Measurements from ENCODE around the gene PITPNM1.
"Not testable (repeated sequence)": the region's sequence is repeated elsewhere in the genome, so short reads cannot be mapped to it uniquely, and the experiment has no call there.

The PITPNM1 gene

DNA sequence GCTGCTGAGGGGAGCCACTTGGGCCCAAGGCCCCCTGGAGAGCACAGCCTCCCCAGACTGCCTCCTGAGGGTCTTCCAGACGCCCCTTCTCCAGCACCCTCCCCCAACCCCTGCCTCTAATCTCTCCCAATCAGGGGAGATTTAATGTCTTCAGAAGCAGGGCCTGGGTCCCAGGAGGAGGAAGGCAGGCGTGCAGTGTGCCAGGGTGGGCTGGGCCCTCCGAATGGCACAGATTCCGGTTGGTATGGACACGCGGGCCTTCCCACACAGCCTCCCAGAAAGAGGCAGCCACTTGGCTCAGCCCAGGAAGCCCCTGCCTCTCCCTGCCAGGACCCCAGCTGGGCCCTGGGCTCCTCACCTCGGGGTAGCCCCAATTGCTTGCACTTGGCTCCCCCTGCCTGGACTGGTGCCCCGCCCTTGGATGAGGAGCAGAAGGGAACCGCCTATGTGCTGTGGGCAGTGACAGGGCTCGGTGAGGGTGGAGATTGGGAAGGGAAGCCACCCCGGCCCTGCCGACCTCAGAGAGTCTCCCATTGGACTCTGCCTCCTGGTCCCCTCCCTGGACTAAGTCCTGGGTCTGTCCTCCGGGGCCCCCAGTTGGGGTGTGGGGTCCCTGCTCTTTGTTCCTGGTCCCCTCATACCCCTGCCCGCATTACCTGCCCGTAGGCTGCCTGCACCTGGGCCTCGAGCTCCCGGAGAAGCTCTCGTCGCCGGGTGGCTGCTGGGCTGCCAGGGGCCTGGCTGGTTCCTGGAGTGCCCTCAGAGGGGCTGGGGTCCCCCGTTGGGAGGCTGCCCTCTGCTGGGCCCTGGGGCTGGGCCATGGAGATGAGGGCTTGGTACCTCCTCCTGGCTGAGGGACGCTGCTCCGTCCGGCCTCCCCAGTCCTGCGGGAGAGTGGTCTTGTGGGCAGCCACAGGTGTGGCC, 18.7 kb upstream of the PITPNM1 start:
- DNase-seq (ENCODE audit: low spot score), result no peak

DNA sequence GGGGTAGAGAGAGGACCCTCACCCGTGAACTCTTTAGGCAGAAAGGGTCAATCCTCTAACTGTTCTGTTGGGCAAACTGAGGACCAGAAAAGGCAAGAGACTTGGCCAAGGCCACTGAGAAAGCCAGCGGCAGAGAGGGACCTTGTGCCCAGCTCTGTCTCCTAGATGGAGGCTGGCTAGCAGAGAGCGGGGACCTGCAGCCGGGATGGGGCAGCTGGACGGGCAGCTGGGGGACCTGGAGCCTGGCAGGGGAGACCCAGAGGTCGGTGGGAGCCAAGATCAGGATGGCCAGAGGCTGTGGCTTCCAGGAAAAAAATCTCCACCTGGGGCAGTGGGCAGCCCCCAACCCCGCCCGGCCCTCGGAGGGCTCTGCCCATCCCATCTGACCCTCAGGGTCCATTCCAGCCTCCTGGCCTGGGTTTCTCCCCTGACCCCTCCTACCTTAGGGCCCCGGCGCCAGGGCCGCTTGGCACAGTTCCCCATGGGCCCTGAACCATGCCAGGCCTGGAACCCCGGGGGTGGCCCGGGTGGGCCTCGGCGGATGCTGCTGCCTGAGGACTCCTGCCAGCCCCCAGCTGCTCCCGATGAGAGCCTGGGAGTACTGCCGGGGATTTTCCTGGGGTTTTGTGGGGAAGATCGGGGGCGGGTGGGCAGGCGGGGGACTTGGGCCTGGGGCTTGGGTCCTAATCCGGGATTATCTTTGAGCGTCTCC, 17.8 kb upstream of the PITPNM1 start, which contains the start of gene CABP2:
CABP2 (minus strand) TSS at position 603 of the 712 bp plus-strand sequence; CDS start at position 483, 120 bp downstream.
- DNase-seq (ENCODE audit: low spot score), result no peak

DNA sequence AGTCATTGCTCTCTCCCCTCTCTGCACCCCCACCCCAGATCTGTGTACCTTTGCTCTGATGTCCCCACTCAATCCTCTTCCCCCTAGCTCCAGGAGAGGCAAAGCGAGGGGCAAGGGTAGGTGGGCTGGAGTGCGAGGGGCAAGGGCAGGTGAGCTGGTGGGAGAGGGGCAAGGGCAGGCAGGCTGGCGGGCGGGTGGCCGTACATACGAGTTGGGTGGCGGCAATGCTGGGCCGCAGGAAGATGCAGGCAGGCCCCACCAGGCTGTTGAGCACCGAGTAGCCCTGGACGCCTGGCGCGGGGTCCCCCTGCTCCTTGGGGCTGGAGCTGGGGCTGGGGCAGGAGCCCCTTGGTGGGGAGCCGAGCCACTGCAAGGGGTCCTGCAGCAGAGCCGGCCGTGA, 17.2 kb upstream of the PITPNM1 start:
- no peak for DNase-seq (ENCODE audit: low spot score)

DNA sequence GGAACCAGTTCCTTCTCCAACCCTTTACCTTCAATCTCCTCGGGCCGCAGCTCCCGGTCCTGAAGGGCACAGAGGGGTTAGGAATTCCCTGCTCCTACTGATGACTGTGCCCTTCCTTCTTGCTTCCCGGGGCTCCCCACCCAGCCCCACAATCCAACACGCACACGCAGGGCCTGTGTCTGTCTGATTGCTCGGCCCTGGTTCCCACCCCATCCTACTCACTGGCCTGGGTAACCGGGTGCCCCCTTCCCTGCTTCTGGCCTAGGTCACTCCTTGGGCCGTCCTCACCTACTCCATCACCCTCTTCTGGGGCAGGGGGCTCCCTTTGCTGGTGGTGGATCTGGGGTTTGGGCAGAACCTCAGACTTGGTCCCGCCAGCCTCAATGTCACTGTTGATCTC, 16.8 kb upstream of the PITPNM1 start:
- no peak for DNase-seq (ENCODE audit: low spot score)

DNA sequence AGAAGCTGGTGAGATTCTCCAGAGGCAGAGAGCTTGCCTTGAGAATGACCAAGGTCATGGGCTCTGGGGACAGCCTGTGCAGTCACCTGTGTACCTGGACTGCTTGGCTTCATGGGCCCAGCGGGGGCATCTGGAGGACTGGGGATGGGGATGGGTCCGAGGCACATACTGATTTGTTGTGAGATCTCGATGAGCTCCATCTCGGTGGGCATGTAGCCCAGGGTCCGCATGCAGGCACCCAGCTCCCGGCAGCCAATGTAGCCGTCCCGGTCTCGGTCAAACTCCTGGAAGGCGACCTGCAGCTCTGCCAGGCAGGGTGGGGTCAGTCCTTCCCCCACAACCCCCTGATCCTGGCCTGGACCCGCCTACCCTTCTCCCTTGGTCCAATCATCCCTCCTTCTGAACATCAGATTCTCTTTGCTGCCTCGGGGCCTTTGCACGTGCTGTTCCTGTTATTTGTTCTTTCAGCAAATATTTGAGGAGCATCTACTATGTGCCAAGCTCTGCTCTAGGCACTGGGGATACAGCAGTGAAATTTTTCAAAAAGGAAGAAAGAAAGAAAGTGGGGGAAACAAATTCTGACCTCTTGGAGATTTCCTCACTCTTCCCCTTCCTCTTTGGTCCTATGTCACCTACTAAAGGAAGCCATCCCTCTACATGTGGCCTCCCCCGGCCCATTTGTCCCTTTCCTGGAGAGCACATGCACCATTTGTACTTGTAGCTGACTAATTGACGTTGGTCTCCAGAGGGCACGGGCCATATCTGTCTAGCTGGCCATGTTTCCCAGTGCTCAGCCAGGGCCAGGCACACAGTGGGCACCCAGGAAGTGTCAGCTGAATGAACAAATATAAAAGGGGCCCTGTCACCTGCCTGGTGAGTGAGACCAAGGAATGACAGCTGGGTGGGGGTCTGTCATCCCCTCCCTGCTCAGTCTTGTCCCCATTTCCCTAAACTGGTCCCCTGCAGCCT, 16.0 kb upstream of the PITPNM1 start:
- DNase-seq (ENCODE audit: low spot score), result no peak

DNA sequence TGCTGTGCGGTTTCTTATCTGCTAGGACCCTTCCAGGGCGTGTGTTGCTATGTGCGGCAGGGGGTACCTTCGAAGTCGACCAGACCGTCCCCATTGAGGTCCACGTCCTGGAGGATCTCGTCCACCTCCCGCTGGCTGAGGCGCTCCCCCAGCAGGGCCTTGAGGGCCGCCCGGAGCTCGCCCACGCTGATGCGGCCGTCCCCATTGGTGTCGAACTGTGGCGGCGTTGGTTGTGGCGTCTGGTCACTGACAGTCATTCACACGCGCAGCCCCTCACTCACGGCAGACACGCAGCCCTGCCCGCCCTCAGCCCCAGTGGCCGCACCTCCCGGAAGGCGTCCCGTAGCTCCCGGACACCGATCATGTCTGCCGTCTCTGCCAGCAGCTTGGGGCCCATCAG, 14.6 kb upstream of the PITPNM1 start:
- DNase-seq (ENCODE audit: low spot score), result no peak

DNA sequence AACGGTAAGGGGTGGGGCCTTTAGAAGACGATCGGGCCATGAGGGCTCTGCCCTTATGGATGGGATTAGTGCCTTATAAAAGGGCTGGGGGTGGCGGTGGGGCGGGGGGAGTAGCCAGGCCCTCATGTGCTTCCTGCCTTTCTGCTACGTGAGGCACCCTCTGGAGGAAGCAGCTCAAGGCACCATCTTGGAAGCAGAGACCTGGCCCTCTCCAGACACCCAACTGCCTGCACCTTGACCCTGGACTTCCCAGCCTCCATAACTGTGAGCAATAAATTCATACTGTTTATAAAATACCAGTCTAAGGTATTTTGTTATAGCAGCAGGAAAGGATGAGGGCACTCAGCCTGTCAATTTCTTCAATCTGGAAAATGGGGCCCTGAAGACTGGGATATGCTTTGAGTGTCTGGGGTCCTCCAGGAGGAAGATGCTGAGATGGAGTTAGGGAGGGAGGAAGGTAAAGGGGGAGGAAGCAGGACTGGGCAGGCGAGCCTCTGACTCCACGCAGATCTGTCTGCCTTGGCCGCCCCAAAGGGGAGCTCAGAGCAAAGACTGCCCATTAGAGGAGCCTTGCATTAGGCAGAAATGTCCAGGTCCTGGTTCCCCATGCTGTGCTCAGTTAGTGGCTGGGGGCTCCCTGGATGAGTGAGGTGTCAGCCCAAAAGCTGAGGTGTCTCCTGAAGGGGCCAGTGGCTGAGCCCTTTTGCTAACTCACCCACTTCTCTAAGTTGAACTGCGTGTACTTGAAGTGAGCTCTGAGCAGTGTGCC, 12.8 kb upstream of the PITPNM1 start:
- DNase-seq (ENCODE audit: low spot score), result no peak

DNA sequence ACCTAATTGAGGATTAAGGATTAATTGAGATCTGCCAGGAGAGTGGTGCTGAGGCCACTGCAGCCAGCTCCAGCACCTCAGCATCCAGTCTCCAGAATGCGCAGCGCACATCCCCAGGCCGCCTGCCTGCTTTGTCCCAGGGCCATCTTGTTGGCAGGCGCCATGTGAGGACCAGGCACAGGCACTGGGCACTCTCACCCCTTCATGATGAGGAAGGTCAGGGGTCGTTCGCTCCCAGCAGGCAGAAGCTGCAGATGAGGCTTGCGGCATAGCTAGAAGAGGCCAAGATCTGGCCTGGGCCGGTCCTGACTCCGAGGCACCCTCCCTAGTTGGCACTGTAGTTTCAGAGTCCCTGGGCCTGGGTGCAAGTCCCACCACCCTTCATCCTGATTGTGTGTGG, 11.6 kb upstream of the PITPNM1 start:
- no peak for DNase-seq (ENCODE audit: low spot score)

DNA sequence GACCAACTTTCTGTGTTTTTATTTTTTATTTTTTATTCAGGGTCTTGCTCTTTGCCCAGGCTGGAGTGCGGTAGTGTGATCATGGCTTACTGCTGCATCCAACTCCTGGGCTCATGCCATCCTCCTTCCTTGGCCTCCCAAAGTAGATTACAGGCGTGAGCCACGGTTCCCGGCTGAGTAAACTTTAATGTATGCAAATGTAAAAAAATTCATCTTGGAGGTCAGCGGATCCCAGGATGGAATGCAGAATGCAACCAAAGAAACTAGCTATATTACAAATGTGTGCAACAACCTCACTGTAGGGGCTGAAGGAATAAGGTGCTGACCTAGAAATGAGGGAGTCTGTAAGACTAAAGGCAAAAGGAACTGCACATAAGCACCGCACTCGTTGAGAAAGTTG, 9.0 kb upstream of the PITPNM1 start:
- no peak for DNase-seq (ENCODE audit: low spot score)

DNA sequence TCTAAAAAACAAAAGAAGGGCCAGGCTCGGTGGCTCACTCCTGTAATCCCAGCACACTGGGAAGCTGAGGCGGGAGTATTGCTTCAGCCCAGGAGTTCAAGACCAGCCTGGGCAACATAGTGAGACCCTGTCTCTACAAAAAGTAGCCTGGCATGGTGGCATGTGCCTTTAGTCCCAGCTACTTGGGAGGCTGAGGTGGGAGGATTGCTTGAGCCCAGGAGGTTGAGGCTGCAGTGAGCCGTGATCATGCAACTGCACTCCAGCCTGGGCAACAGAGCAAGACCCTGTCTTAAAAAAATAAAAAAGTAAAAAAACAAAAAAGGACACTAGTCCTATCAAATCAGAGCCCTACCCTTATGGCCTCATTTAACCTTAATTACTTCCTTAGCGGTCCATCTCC, 6.4 kb upstream of the PITPNM1 start:
- DNase-seq (ENCODE audit: low spot score), result not testable (repeated sequence)

DNA sequence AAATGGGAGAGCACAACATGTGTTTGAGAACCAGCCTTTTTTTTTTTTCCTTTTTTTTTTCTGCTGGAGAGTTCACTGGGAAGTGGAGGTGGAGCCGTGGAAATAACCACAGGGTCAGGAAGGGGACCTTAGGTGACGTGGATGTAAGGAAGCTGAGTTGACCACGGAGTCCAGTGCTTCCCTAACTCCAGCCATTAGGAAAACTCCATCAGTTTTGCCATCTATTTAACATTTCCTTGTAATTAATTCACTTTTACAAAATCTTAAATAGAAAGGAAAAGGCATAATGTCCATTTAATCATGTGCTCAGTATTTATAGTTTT, 4.8 kb upstream of the PITPNM1 start:
- no peak for DNase-seq (ENCODE audit: low spot score)

DNA sequence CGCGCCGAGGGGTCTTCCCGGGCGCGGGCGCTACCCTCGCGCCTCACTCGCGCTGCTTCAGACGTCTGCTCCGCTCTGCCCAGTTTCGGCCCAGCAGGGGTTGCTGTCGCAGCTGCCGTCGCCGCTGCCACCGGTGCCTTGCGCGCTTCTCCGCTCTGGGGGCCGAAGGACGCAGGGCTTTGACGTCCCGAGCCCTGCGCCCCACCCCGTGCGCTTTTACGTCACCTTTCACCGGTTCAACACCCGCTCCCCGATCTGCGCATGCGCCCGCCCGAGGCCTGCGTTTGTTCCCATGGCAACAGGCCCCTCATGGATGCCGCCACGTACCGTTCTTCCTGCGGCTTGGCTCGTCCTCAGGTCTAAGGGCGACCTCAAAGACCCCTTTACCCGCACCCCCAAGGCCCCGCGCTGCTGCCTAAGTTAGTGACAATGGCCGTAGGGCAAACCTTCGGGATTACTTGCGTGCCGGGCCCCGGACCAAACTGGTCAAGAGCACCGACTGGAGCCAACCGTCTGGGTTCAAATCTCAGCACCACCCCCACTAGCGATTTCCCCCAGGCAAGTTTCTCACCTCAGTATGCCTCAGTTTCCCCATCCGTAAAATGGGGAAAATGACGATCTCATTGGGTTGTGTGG, 3.4 kb upstream of the PITPNM1 start:
- peak; percentile 99 for DNase-seq (ENCODE audit: low spot score)

DNA sequence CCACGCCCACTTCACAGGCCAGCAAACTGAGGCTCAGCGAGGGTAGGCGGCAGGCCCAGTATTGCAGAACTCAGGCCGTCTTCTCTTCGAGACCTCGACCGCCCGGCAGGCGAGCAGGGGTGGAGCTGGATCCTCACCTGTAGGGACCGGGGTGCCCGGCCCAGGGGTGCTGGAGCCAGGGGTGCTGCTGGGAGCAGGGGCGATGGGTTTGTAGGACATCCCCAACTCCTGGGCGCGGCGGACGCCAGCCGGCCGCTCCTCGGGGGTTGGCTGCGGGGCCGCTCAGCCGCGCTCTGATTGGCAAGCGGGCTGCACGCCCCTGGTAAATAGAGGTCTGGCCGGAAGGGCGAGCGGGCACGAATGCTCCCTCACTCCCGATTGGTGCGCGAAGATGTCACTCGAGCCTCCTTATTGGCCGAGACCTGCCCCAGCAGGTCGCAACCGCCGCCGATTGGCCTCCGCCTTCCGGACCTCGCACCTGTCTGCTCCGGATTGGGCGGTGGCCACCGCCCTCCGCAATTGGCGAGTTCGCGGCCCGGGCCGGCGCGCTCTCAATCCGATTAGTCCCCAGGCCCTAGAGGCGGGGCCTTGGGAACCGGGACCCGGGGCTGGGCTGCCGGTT, 2.8 kb upstream of the PITPNM1 start, which contains the start of gene CDK2AP2:
CDK2AP2 (minus strand) TSS at position 299 of the 622 bp plus-strand sequence; CDS start at position 219, 80 bp downstream.
- peak; percentile 96 for DNase-seq (ENCODE audit: low spot score)

DNA sequence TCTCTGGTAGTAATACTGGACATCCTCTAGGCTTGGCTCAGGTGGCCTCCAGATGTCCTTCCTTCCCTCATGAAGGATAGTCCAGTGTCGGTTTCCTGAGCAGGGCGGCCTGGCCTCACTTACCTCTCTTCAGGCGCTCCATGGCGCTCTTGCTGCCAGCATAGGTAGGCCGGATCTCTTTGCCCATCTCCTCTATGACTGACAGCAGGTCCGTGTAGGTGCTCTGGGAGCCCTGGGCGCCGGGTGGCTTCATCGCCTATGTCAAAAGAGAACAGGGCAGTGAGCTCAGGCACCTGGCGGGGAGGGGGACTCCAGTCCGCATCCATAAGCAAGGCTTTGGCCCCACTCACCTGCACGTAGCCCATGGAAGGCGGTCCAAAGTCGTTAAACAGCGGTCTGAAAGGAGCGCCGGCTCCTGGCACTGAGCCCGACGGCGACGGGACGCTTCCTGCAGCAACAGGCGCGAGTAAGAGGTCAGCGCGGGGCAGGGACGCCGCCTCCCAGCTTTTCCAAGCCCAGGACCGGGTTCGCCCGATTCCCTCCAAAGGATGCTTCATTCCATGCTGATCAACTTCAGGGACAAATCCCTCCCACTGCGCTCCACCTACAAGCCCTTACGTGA, 2.2 kb upstream of the PITPNM1 start:
- DNase-seq (ENCODE audit: low spot score), result peak; percentile 37

DNA sequence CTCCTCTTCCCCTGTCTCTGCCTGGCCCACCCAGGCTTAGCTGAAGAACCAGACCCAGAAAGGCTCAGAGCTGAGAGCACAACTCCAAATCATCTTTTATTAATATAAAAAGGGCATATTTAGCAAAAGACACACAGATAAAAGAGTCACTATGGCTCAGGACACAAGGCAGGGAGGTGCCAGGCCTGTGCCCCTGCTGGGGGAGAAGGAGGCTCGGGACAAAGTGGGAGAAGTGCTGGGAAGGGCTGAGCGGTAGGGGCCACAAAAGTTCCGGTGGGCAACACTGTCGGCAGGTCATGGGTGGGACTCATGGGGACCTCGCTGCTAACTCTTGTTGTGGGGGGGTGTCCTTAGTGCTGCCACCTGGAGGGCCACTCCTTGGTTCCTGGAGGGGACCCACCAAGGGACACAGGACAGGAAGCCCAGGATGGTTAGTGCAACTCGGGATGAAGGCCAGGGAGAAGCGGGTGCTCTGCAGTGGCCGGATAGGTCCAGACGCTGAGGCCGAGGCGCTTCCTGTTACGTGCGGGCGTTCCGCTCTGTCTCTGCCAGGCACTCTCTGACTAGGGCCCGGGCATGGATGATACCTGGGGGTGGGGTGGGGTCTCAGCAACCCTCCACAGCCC, 1.4 kb upstream of the PITPNM1 start:
- DNase-seq (ENCODE audit: low spot score), result no peak

DNA sequence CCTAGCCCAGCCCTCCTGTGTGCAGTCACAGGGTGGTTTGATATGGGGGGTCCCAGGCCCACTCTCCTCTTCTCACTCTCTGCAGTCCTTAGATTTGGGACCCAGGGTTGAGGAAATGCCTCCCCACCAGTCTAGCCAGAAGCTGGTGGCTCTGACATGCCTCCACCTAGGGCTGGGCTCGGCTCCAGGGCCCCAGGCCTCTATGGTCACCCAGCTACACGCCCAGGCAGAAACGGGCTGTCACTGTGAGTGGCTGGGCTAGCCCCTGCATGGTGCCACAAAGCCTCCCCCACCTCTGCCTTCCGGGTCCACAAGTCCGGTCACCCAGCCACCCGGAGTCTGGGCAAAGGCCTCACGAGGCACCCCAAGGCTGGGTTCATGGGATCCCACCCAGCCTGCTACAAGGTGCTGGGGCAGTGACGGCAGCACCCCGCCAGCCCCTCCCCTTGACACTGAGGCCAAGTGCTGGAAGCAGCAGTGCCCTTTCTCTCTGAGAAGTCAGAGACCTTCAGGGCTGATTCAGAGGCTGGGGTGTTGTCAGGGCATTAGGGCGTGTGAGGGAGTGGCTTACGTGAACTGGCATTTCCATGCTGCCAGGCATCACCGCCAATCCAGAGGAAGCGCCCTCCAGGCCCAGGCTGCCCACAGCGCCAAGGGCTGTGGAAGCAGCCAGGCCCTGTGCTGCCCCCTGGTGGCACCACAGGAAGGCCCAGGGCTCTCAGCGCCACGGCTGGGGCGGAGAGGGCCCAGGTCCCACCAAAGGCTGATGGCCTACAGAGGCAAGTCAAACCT, 638 bp upstream of the PITPNM1 start:
- DNase-seq (ENCODE audit: low spot score), result peak; percentile 94

DNA sequence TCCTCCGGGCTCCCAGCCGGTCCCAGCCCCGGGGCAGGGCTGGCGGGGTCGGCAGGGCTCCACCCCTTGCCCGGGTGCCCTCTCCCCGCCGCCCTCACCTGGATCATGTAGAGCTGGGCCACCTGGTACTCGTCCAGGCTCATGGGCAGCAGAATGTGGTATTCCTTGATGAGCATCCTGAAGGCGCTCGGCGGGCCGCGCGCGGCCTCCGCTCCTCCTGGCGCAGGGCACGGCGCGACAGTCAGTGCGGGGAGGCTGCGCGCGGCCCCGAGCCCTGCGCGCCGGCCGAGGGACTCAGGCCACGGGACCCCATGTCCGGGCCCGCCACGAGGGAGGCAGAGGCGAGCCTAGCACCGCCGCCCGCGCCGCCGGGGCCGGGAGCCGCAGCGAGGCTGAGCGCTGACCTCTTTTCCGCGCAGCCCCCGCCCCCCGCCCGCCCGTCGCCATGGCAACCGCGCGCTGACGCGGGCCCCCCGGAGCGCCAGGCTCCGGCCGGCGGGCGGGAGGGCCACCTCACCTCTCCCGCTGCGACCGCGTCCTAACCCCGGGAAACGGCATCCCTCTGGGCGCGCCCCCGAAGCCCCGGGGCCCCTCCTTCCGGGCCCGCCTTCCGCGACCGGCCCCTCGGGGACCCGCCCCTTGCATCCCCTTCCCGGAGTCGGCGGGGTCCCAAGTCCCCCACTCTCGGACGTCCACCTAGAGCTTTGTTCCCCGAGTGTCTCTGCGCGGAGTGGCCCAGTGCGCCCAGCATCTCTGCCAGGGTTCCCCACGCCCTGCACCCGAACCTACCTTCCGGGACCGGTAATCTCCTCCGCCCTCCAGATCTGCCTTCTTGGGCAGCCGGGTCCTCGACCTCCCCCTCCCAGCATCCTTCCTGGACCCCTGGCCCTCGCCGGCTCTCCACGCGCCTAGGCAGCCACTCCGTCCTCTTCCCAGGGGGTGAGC, 886 bp downstream of the PITPNM1 start:
- no peak for DNase-seq (ENCODE audit: low spot score)
